HG03457 (cell line): Measurements from ENCODE around the gene PHLPP2.
"Not testable (repeated sequence)": the region's sequence is repeated elsewhere in the genome, so short reads cannot be mapped to it uniquely, and the experiment has no call there.

ENCODE experiments used
- ATAC-seq: cut with Tn5 transposase; IDR thresholded peaks from one replicate; pipeline ENCODE4 v1.9.1; 2021; ENCODE audit warnings: moderate number of reproducible peaks; ENCODE audit not compliant: unreplicated experiment

The PHLPP2 gene

GRCh38 chr16:71626858-71627213 is 97.7 kb downstream of the PHLPP2 start:
- no peak for ATAC-seq

- ATAC-seq, result no peak
These were observed 98.3 kb downstream of the PHLPP2 start, which contains the start of gene MARVELD3 for GRCh38 chr16:71626018-71626857. TSS of gene MARVELD3 (plus strand) at chr16:71626184. CDS start at chr16:71626230, 46 bp downstream.

GRCh38 chr16:71625113-71625850 is 99.2 kb downstream of the PHLPP2 start:
- no peak for ATAC-seq

- ATAC-seq, result no peak
These were observed 100.9 kb downstream of the PHLPP2 start for GRCh38 chr16:71623597-71623996.

GRCh38 chr16:71622088-71622487 is 102.4 kb downstream of the PHLPP2 start:
- no peak for ATAC-seq

GRCh38 chr16:71618429-71618828 is 106.1 kb downstream of the PHLPP2 start:
- no peak for ATAC-seq

GRCh38 chr16:71614956-71615355 is 109.5 kb downstream of the PHLPP2 start:
- not testable (repeated sequence) for ATAC-seq

- peak; percentile 38 for ATAC-seq
These were observed 113.3 kb downstream of the PHLPP2 start for GRCh38 chr16:71610936-71611871.

GRCh38 chr16:71610447-71610846 is 114.1 kb downstream of the PHLPP2 start:
- ATAC-seq, result no peak

- ATAC-seq, result no peak
These were observed 115.4 kb downstream of the PHLPP2 start for GRCh38 chr16:71609066-71609465.

GRCh38 chr16:71600822-71601221 is 123.7 kb downstream of the PHLPP2 start:
- no peak for ATAC-seq

GRCh38 chr16:71598426-71598825 is 126.1 kb downstream of the PHLPP2 start:
- ATAC-seq, result not testable (repeated sequence)

GRCh38 chr16:71595340-71595826 is 129.1 kb downstream of the PHLPP2 start:
- ATAC-seq, result not testable (repeated sequence)
